ENCODE results near the gene MSH3.

- TF ChIP-seq CTCF (IDR thresholded peaks at IDR 0.05; ENCODE audit: low read length) (no peak), EZH2 (optimal IDR thresholded peaks at IDR 0.05; ENCODE audit: low read depth, low read length) (no peak), EZH2phosphoT487 (IDR thresholded peaks at IDR 0.05; ENCODE audit: low read length) (no peak)
These were observed 266.6 kb downstream of the MSH3 start for GRCh38 chr5:80921026-80921425.
